GM21737 (cell line): Measurements from ENCODE around the gene NFIX.
A peak's percentile ranks its signal among the peaks of the same experiment; 100 is the strongest.
"Not testable (repeated sequence)": the region's sequence is repeated elsewhere in the genome, so short reads cannot be mapped to it uniquely, and the experiment has no call there.

Source experiments
- ATAC-seq: cut with Tn5 transposase; IDR thresholded peaks from one replicate; pipeline ENCODE4 v1.9.1; 2021; ENCODE audit warnings: mild to moderate bottlenecking, moderate library complexity; ENCODE audit not compliant: unreplicated experiment

Gene NFIX

DNA sequence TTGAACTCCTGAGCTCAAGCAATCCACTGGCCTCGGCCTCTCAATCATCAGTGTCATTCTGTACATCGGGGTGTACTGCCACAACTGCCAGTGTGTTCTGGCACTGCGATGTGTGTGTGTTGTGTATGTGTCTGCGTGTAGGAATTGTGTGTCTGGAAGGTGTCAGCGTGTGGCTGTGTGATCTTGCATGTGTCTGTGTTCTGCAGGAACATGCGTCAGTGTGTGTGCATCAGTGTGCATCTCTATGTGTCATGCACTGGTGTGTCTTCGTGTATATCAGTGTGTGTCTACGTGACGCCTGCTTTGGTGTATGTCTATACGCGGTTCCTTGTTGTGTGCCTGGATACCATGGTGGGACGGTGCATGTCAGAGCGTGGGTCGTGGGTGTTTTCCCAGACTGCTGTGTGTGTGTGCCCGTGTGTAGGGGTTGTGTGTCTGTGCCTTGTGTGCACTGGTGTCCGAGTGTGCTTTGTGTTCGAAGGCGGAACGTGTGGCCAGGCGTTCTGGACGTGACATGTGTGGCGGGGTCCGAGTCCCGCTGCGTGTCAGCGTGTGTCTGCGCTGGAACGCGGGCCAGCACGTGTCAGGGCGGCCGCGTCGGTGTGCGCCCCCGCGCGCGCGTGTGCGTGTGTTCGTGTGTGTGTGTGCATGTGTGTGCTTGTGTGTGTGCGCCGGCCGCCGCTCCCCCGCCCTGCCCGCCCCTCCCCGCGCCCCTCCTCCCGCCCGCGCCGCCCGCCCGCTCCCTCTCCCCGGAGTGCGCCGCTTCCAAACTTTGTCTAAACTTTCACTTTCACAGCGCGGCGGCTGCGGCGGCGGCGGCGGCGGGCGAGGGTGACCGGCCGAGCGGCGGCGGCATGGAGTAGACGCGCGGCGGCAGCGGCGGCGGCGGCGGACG, at the start of gene NFIX:
Gene NFIX, plus strand, starts transcription at position 775 of the 895 bp plus-strand sequence. CDS start 363 bp downstream, outside the sequence.
- ATAC-seq: no peak

- ATAC-seq: peak; percentile 54
Observed at GRCh38 chr19:12945479-12946091, 49.7 kb upstream of the NFIX start, which contains the start of gene RAD23A. Gene RAD23A (plus strand): TSS chr19:12945862. CDS start chr19:12945949, 87 bp downstream.

DNA sequence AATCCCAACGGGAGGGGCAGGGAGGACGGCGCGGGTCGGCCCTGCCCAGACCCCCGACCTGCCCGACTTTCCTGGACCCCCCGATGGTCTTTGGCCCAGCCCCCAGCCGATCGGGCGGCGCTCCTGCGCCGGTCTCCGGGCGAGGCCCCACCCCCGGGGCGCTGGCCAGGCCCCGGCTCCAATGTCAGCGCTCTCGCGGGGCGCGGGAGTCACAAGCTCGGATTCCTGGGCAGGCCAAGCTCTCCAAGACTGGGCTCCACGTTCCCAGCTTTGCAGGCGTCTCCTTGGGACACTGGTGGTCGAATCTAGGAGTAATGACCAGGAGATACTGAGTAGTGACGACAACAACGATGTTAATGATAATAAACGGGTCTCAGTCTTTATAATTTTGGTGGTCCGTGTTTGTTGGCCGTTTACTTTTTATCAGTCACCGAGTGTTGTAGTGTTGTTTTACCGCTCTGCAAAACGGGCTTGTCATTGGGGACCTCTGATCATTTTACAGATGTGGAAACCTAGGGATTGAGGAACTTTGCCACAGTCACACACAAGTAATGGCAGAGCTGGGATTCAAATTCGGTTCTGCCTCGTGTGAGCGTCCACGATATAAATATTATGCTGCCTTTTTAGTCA, 49.1 kb upstream of the NFIX start:
- ATAC-seq: peak; percentile 34

- ATAC-seq: no peak
Observed at GRCh38 chr19:12946731-12947496, 48.4 kb upstream of the NFIX start.

DNA sequence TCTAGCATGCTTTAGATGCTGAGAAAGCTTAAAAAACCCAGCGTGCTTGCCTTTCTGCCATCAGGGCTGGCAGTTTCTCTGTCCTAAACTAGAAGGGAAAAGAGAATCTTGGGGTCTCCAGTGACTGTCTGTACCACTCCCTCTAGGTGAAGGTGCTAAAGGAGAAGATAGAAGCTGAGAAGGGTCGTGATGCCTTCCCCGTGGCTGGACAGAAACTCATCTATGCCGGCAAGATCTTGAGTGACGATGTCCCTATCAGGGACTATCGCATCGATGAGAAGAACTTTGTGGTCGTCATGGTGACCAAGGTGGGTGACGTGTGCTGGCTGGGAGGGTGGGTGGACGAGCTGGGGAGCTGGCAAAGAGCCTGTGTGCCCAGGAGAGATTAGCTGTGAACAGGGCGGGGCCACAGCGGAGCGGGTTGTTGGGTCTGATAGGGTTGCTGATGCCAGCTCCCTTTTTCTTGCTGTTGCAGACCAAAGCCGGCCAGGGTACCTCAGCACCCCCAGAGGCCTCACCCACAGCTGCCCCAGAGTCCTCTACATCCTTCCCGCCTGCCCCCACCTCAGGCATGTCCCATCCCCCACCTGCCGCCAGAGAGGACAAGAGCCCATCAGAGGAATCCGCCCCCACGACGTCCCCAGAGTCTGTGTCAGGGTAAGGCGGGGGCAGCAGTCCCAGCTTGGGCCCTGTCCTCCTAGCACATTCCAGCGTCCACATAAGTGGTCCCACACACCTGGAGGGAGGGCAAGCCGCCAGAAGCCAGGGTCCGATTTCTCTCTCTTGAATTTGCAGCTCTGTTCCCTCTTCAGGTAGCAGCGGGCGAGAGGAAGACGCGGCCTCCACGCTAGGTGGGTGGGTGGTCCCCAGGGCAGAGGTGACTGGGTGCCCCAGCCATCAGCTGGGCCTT, 47.3 kb upstream of the NFIX start:
- ATAC-seq: no peak

DNA sequence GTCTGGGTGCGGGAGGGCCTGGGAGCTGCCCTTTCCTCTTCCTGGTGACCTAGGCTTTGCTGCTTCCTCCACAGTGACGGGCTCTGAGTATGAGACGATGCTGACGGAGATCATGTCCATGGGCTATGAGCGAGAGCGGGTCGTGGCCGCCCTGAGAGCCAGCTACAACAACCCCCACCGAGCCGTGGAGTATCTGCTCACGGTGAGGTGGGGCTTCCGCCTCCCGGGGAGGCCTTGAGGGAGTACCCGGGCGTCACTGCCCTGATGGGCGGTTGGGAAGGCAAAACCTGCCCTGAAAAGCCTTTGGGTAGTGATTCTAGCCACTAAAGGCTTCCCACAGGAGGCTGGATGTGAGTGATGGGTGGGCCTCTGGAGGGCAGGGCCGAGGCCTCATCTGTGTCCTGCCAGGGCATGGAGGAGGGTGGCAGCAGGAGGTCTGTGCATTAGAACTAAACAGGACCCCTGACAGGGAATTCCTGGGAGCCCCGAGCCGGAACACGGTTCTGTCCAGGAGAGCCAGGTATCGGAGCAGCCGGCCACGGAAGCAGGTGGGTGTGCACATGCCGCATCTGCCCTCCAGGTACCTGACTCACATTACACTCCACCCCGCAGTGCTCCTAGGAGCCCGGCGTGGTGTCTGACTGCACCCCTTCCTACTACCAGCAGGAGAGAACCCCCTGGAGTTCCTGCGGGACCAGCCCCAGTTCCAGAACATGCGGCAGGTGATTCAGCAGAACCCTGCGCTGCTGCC, 46.5 kb upstream of the NFIX start:
- ATAC-seq: no peak

- no peak for ATAC-seq
Observed at GRCh38 chr19:12949363-12950283, 45.7 kb upstream of the NFIX start.

GRCh38 chr19:12952050-12952449, 43.2 kb upstream of the NFIX start:
- not testable (repeated sequence) for ATAC-seq

DNA sequence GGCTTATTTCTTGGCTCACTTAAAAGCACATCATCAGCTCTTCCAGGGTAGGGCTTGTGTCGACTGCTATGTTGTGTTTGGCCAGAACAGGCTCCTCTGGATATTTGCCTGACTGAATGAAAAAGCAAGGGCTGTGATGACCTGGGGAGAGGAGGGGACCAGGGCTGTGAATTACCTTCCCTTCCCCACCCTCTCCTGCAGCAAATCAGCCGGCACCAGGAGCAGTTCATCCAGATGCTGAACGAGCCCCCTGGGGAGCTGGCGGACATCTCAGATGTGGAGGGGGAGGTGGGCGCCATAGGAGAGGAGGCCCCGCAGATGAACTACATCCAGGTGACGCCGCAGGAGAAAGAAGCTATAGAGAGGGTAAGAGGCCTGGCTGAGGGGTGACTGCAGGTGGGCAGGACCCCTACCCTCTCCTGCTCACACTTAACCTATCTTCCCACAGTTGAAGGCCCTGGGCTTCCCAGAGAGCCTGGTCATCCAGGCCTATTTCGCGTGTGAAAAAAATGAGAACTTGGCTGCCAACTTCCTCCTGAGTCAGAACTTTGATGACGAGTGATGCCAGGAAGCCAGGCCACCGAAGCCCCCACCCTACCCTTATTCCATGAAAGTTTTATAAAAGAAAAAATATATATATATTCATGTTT, 42.7 kb upstream of the NFIX start:
- no peak for ATAC-seq

- no peak for ATAC-seq
Observed at GRCh38 chr19:12953138-12953798, 42.0 kb upstream of the NFIX start.

DNA sequence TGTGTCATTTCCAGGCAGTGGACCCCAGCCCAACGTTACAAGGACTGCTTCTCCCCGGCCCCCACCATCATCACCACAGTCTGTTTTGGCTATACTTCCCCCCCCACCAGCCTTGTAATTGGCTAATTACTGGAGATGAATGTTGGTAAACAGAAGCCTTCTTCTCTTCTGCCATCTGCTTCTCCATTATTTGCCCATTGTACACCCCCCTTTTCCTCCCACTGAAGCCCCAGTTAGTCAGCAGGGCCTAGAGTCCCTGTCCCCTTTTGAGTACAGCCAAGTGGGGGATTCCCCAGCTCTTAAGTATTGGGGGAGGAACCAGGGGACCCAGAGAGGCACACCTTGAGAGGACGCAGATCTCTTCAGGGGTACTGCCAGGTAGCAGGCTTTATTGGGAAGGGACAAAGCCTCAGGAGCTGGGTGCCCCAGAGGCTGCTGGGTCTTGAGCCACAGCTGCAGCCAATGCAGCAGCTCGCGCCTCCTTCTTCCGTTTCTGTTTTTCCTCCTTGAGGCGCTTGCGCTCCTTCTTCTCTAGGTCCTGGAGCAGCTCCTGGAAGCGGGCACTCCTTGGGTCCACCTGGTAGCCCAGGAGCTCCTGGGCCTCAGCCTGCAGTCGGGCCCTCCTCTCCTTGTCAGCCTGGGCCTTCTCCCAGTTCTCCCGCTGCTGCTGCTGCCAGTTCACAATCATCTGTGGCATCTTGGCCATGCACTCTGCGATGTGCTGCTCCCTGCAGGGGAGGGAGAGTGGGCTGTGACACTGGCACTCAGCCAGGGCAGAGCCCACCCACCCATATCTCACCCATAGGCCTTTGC, 41.3 kb upstream of the NFIX start:
- ATAC-seq: no peak

GRCh38 chr19:12954612-12954962, 40.7 kb upstream of the NFIX start:
- no peak for ATAC-seq

DNA sequence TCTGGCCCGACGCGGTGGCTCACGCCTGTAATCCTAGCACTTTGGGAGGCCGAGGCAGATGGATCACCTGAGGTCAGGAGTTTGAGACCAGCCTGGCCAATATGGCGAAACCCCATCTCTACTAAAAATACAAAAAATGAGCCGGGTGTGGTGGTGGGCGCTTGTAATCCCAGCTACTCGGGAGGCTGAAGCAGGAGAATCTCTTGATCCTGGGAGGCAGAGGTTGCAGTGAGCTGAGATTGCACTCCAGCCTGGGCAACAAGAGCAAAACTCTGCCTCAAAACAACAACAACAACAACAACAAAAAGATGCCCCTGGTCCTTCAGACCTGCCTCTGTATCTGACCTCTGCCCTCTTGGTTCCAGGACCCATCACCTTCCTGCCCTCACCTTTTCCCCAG, 39.7 kb upstream of the NFIX start:
- ATAC-seq: not testable (repeated sequence)

GRCh38 chr19:12955996-12956395, 39.3 kb upstream of the NFIX start:
- no peak for ATAC-seq

GRCh38 chr19:12956446-12957388, 38.6 kb upstream of the NFIX start, which contains the start of gene GADD45GIP1:
Gene GADD45GIP1 (minus strand): TSS chr19:12957223. CDS start chr19:12957212, 11 bp downstream.
- ATAC-seq: peak; percentile 60
